Peyer's patch (tissue), 4 donors: ENCODE data around the gene PPP1R37. TPM values are rescaled to one million over a fixed set of nuclear protein-coding genes. Genes with fewer than 3 reads are reported as not detected.
A peak's percentile ranks its signal among the peaks of the same experiment; 100 is the strongest.

ENCODE experiments used
- DNase-seq, 3 donors: peaks; one replicate each; pipeline ENCODE4 v3.0.0-alpha.2; 2017 to 2019
- H3K27ac ChIP-seq, 4 donors: fragments of 200-600 bp; sonication (generic); one replicate each; pipeline ENCODE4 v1.5.1; 2016 to 2019
- H3K27me3 ChIP-seq, 2 donors: fragments of 200-600 bp; sonication (generic); one replicate each; pipeline ENCODE4 v1.5.1; 2019
- H3K36me3 ChIP-seq, 3 donors: fragments of 200-600 bp; sonication (generic); one replicate each; pipeline ENCODE4 v1.5.1; 2016 to 2019
- H3K4me1 ChIP-seq, 4 donors: fragments of 200-600 bp; sonication (generic); one replicate each; pipeline ENCODE4 v1.5.1; 2016 to 2019
- H3K4me3 ChIP-seq, 4 donors: fragments of 200-600 bp; sonication (generic); 1 replicate in 3 of 4; 2 replicates in 1 of 4; pipeline ENCODE4 v1.5.1; 2016 to 2019; ENCODE audit warnings: mild to moderate bottlenecking in 1 of 4
- H3K9me3 ChIP-seq, 4 donors: fragments of 200-600 bp; sonication (generic); one replicate each; pipeline ENCODE4 v1.5.1; 2016 to 2019; ENCODE audit warnings: mild to moderate bottlenecking in 1 of 4
- CTCF ChIP-seq, 6 experiments: fragments of 450-650 bp in 4 of 6; fragments of 200-600 bp in 2 of 6; sonication (generic) in 1 of 6; IDR thresholded peaks; one replicate each; pipeline ENCODE4 v1.5.1; 2017 to 2019; ENCODE audit warnings: antibody characterized with exemption in 6 of 6, mild to moderate bottlenecking in 3 of 6, moderate library complexity in 1 of 6
- POLR2A ChIP-seq, 2 donors: fragments of 450-650 bp; IDR thresholded peaks; one replicate each; pipeline ENCODE4 v1.5.1; 2017; ENCODE audit warnings: antibody characterized with exemption in 2 of 2, mild to moderate bottlenecking in 2 of 2, moderate library complexity in 2 of 2
- total RNA-seq, 4 donors: library from RNA; depleted of rRNA; stranded (reverse); fragments of >200 nt; gene quantifications; one replicate each; pipeline ENCODE4 v1.1.0, GENCODE V29; 2016

Gene PPP1R37
- total RNA-seq, 4 donors from 2014 or later = 41.8 to 75.1 (median 54.2) TPM

GRCh38 chr19:45151821-45152503, 59.0 kb downstream of the PPP1R37 start:
- H3K4me3 ChIP-seq = peak overlapping the region; percentile 22 to 46 (median 41)
- TF ChIP-seq CTCF (IDR thresholded peaks at IDR 0.05) (no peak), POLR2A (IDR thresholded peaks at IDR 0.05) (no peak)
- peaks cover 0 to 8% of the 10 kb centered on the region in 2 donors for H3K27me3 ChIP-seq
- no peak for DNase-seq
- peaks cover 0 to 4% (median 0%) of the 10 kb centered on the region in 3 donors for H3K36me3 ChIP-seq
- H3K4me1 ChIP-seq = peaks cover 0 to 27% (median 23%) of the 10 kb centered on the region in 4 donors
- no peaks in the 10 kb centered on the region for H3K9me3 ChIP-seq
- H3K27ac ChIP-seq = no peak overlapping the region

GRCh38 chr19:45152504-45153338, 59.7 kb downstream of the PPP1R37 start:
- Histone ChIP-seq H3K4me3 (peak overlapping the region; percentile 22 to 46 (median 41)), H3K27ac (peak overlapping the region in 1 of 4 donors; percentile 42), H3K4me1 (peaks cover 0 to 27% (median 23%) of the 10 kb centered on the region in 4 donors), H3K27me3 (peaks cover 0 to 8% of the 10 kb centered on the region in 2 donors), H3K36me3 (no peaks in the 10 kb centered on the region), H3K9me3 (no peaks in the 10 kb centered on the region)
- DNase-seq = peak; percentile 51 to 68 (median 63)
- TF ChIP-seq CTCF (IDR thresholded peaks at IDR 0.05) (no peak), POLR2A (IDR thresholded peaks at IDR 0.05) (no peak)

GRCh38 chr19:45153339-45154063, 60.5 kb downstream of the PPP1R37 start:
- no peaks in the 10 kb centered on the region for H3K36me3 ChIP-seq
- no peaks in the 10 kb centered on the region for H3K9me3 ChIP-seq
- H3K27me3 ChIP-seq = peaks cover 0 to 8% of the 10 kb centered on the region in 2 donors
- no peak for DNase-seq
- H3K27ac ChIP-seq = peak overlapping the region in 1 of 4 donors; percentile 42
- peaks cover 0 to 27% (median 23%) of the 10 kb centered on the region in 4 donors for H3K4me1 ChIP-seq
- H3K4me3 ChIP-seq = peak overlapping the region; percentile 22 to 46 (median 41)
- TF ChIP-seq CTCF (IDR thresholded peaks at IDR 0.05) (no peak), POLR2A (IDR thresholded peaks at IDR 0.05) (no peak)

GRCh38 chr19:45154064-45154827, 61.3 kb downstream of the PPP1R37 start:
- Histone ChIP-seq H3K9me3 (no peaks in the 10 kb centered on the region), H3K36me3 (no peaks in the 10 kb centered on the region), H3K4me3 (peak overlapping the region in 2 of 4 donors; percentile 42 to 46), H3K27me3 (peaks cover 0 to 8% of the 10 kb centered on the region in 2 donors), H3K27ac (no peak overlapping the region), H3K4me1 (peaks cover 0 to 27% (median 23%) of the 10 kb centered on the region in 4 donors)
- no peak for DNase-seq
- TF ChIP-seq POLR2A (IDR thresholded peaks at IDR 0.05) (no peak), CTCF (IDR thresholded peaks at IDR 0.05) (no peak)
